Renal pelvis (tissue), 12 donors: ENCODE data around the gene NBR1. TPM values are rescaled to one million over a fixed set of nuclear protein-coding genes. Genes with fewer than 3 reads are reported as not detected.
"Not testable (repeated sequence)": the region's sequence is repeated elsewhere in the genome, so short reads cannot be mapped to it uniquely, and the experiment has no call there.

Experiments used
- DNase-seq: peaks from one replicate; pipeline ENCODE4 v3.0.0-alpha.2; 2013
- long read RNA-seq, 16 experiments: transcript quantifications; one replicate each; lab custom pipeline, GENCODE V29; 2026
- polyA plus RNA-seq, 3 donors: library from polyadenylated mRNA; unstranded; fragments of 120-200 nt; gene quantifications; one replicate each; pipeline ENCODE4 v1.2.1, GENCODE V29; 2013; ENCODE audit not compliant: insufficient read length in 3 of 3

NBR1 gene
- 100 to 1,000 TPM; 109 to 118 (median 110) TPM for polyA plus RNA-seq
- long read RNA-seq, donor 1, partial matches to known transcripts, result 12 of 19 reads
- long read RNA-seq, donor 1, other reads (novel, unspliced or antisense), result 7 of 19 reads
- long read RNA-seq, donor 2, partial matches to known transcripts, result 17 of 31 reads
- long read RNA-seq, donor 2, other reads (novel, unspliced or antisense), result 13 of 31 reads
- long read RNA-seq, donor 3, partial matches to known transcripts, result 12 of 24 reads
- long read RNA-seq, donor 3, other reads (novel, unspliced or antisense), result 12 of 24 reads
- long read RNA-seq, donor 4, partial matches to known transcripts, result 31 of 38 reads
- long read RNA-seq, donor 4, other reads (novel, unspliced or antisense), result 7 of 38 reads
- long read RNA-seq, donor 5, partial matches to known transcripts, result 12 of 23 reads
- long read RNA-seq, donor 5, other reads (novel, unspliced or antisense), result 11 of 23 reads
- long read RNA-seq, donor 6, partial matches to known transcripts, result 10 of 28 reads
- long read RNA-seq, donor 6, other reads (novel, unspliced or antisense), result 17 of 28 reads
- long read RNA-seq, donor 7, partial matches to known transcripts, result 25 of 32 reads
- long read RNA-seq, donor 7, other reads (novel, unspliced or antisense), result 7 of 32 reads
- long read RNA-seq, donor 8, partial matches to known transcripts, result 5 of 5 reads
- long read RNA-seq, donor 8, other reads (novel, unspliced or antisense), result 0 of 5 reads
- long read RNA-seq, donor 9, partial matches to known transcripts, result 27 of 47 reads
- long read RNA-seq, donor 9, other reads (novel, unspliced or antisense), result 18 of 47 reads
- long read RNA-seq, donor 10, partial matches to known transcripts, result 24 of 35 reads
- long read RNA-seq, donor 10, other reads (novel, unspliced or antisense), result 11 of 35 reads
- long read RNA-seq, donor 11, partial matches to known transcripts, result 6 of 13 reads
- long read RNA-seq, donor 11, other reads (novel, unspliced or antisense), result 7 of 13 reads
- long read RNA-seq, donor 12, partial matches to known transcripts, result 28 of 36 reads
- long read RNA-seq, donor 12, other reads (novel, unspliced or antisense), result 8 of 36 reads
- long read RNA-seq, donor 13, partial matches to known transcripts, result 0 of 7 reads
- long read RNA-seq, donor 13, other reads (novel, unspliced or antisense), result 5 of 7 reads
- long read RNA-seq, donor 14, result 0 reads
- long read RNA-seq, donor 15, result 0 reads
- long read RNA-seq, donor 16, partial matches to known transcripts, result 24 of 34 reads
- long read RNA-seq, donor 16, other reads (novel, unspliced or antisense), result 10 of 34 reads

- peak; percentile 99 for DNase-seq
Measured at GRCh38 chr17:43170766-43171585, at the start of gene NBR1. TSS of gene NBR1 (plus strand) at chr17:43171214. CDS start at chr17:43175800, 4,586 bp downstream.

DNA sequence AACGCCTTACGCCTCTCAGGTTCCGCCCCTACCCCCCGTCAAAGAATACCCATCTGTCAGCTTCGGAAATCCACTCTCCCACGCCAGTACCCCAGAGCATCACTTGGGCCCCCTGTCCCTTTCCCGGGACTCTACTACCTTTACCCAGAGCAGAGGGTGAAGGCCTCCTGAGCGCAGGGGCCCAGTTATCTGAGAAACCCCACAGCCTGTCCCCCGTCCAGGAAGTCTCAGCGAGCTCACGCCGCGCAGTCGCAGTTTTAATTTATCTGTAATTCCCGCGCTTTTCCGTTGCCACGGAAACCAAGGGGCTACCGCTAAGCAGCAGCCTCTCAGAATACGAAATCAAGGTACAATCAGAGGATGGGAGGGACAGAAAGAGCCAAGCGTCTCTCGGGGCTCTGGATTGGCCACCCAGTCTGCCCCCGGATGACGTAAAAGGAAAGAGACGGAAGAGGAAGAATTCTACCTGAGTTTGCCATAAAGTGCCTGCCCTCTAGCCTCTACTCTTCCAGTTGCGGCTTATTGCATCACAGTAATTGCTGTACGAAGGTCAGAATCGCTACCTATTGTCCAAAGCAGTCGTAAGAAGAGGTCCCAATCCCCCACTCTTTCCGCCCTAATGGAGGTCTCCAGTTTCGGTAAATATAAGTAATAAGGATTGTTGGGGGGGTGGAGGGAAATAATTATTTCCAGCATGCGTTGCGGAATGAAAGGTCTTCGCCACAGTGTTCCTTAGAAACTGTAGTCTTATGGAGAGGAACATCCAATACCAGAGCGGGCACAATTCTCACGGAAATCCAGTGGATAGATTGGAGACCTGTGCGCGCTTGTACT is 45.7 kb upstream of the NBR1 start, which contains the start of gene BRCA1:
TSS of gene BRCA1 (minus strand) at position 232 of the 834 bp plus-strand sequence. CDS start 1,268 bp downstream, outside the sequence.
- DNase-seq, result peak; percentile 99

DNA sequence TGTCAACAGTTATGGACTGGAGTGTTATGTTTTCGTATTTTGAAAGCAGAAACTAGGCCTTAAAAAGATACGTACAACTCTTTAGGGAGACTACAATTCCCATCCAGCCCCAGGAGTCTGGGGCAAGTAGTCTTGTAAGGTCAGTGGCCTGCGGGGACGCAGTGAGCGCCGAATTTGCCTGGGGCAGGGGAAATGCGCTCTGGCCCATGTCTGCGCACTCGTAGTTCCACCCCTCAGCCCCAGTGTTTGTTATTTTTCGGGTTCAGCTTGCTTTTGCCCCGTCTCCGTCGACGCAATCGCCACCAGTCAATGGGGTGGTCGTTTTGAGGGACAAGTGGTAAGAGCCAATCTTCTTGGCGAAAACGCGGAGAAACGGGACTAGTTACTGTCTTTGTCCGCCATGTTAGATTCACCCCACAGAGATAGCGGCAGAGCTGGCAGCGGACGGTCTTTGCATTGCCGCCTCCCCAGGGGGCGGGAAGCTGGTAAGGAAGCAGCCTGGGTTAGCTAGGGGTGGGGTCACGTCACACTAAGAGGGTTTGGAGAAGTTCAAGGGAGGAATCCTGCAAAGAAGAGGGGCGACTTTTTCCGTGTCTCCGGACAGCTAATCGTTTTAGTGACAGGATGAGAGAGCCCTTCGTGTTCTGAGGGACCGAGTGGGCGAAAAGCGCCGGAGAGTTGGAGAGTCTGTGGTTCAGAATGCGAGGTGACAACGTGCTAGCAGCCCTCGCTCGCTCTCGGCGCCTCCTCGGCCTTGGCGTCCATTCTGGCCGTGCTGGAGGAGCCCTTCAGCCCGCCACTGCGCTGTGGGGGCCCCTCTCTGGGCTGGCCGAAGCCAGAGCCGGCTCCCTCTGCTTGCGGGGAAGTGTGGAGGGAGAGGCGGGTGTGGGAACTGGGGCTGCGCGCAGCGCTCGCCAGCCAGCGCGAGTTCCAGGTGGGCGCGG is 44.8 kb upstream of the NBR1 start:
- no peak for DNase-seq

- no peak for DNase-seq
Measured at GRCh38 chr17:43126911-43127290, 44.1 kb upstream of the NBR1 start.

GRCh38 chr17:43127333-43127876 is 43.6 kb upstream of the NBR1 start:
- DNase-seq, result not testable (repeated sequence)

GRCh38 chr17:43129671-43130010 is 41.4 kb upstream of the NBR1 start:
- no peak for DNase-seq

DNA sequence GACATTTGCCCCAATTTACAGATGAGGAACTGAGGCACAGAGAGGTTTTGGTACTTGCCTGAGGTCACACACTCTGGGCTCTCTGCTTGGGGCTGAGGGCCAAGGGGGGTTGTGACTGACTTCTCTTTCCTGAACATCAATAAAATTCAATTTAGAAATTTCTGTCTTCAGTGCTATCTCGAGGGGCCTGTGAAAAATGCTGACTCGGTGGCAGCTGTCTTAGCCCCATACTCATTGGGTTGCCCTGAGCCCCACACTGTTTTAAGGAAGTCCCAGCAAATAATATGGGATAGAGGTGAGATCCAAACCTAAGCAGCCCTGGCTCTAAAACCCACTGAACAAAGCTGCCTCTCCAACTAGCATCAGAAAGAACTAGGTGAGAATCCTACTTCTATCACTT is 38.9 kb upstream of the NBR1 start:
- DNase-seq, result no peak

- not testable (repeated sequence) for DNase-seq
Measured at GRCh38 chr17:43133439-43133838, 37.6 kb upstream of the NBR1 start.

DNA sequence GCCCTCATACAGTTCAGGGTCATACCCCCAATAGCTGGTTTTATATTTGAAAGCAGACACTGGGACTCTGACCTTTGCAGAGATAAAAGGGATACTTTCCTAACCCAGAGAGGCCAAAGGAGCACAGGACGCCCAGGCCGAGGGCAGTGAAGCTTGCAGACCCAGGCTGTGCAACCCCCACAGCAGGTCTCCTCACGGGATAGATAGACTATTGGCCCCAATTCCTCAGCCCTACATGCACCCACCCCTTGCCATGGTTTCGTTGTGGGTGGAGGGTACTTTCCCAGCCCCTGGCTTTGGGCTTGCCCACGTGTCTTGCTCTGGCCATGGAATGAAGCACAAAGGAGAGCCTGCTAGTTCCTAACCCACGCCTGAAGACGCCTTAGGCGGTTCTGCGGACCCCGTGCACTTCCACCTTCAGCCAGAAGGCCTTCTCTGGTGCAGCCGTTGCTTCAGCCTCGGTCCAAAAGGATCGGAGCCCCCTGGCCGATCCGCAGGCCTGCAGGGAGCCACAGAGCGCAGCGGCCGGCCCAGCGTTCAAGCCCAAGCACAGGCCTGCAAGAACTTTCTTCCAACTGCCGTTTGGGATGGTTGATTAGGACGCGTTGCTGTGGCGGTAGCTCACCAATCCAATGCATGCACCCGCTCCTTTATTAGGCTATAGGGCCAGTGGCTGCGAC is 36.1 kb upstream of the NBR1 start:
- DNase-seq, result no peak

DNA sequence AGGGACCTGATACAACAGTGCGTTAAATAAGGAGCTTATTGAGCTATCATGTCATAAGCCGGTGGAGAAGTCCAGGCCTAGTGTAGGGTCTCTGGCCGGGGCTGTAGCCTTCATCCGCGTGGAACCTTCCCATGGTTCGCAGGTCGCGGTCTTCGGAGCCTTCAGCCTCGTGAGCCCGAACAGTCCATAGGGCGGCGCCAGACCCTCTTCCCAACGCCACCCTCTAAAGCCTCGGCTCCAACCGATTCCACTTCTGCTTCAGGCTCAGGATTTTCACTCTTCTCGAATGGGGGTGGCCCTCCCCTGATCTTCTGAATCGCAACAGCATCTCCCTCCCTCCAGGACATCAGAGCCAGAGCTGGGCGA is 35.6 kb upstream of the NBR1 start:
- no peak for DNase-seq

DNA sequence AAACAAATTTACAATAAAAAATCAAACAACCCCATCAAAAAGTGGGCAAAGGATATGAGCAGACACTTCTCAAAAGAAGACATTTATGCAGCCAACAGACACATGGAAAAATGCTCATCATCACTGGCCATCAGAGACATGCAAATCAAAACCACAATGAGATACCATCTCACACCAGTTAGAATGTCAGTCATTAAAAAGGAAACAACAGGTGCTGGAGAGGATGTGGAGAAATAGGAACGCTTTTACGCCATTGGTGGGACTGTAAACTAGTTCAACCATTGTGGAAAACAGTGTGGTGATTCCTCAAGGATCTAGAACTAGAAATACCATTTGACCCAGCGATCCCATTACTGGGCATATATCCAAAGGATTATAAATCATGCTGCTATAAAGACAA is 34.4 kb upstream of the NBR1 start:
- DNase-seq, result not testable (repeated sequence)

DNA sequence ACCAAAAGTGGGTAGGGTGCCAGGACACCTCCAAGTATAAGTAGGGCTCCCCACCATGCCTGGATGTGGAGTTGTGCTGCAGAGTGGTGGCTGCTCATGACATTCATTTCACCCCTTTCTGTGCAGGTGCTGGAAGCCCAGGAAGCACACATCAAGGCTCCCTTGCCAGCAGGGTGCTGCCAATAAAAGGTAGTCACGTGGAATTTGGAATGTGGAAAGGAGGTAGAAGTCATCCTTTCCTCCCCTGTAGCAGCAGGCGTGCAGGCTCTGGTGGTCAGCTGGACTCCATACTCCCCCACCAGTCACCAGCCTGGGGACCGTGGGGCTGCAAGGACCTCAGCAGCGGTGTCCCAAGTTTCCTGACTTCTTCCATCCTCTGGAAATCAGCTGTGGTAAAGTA is 32.5 kb upstream of the NBR1 start:
- DNase-seq, result not testable (repeated sequence)

DNA sequence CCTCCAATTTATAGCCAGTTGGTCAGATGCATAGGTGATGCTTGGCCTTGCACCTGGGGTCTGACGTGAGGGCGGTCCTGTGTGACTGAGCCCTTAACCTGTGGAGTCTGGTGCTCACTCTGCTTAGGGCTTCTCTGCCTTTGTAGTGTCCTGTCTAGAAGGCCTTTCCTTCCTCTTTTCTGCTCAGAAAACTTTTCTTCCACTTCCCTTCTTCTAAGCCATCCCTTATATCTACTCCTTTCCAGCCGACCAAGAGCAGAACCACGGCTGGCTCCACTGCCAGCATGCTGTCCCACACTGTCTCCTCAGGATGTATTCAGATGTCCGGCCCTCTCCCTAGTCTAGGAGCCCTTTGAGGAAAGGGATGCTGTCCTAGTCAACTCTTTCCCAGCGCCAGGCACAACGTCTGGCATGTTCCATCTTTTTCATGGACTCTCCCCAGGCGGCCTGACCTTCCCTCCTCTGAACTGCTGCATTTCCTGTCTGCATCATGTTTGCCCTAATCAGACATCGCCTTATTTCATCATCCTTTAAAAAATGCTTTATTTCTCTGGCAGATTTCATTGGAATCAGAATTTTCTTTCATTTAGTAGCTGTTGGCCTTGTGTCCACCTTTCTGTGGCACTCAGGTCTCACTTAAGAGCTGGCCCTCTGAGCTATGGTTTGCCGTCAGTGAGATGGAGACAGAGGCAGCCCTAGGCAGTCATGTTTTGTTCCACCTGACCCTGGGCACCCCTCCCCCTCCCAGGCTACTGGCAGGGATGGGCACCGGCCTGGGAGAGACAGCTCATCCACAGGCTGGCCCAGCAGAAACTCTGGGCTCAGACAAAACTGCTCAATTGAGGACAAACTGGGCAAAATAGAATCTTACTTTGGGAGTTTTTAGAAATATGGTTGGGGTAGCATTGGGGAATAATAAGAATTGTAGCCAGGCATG is 30.4 kb upstream of the NBR1 start:
- no peak for DNase-seq

GRCh38 chr17:43142153-43142552 is 28.9 kb upstream of the NBR1 start:
- DNase-seq, result no peak

GRCh38 chr17:43143201-43143600 is 27.8 kb upstream of the NBR1 start:
- DNase-seq, result no peak

- no peak for DNase-seq
Measured at GRCh38 chr17:43146649-43147048, 24.4 kb upstream of the NBR1 start.
